HL-60 (cell line): ENCODE measurements around the gene LZTR1.

Experiments used
- POLR2AphosphoS5 ChIP-seq: IDR thresholded peaks from 2 replicates; pipeline ENCODE4 v1.6.1; 2012; ENCODE audit warnings: low read depth
- TF ChIP-seq, protein P1 (sequence below): IDR thresholded peaks from one replicate; pipeline ENCODE4 v1.5.1; 2011; ENCODE audit warnings: low read length, control low read depth, inconsistent platforms; ENCODE audit not compliant: insufficient read depth

DNA sequence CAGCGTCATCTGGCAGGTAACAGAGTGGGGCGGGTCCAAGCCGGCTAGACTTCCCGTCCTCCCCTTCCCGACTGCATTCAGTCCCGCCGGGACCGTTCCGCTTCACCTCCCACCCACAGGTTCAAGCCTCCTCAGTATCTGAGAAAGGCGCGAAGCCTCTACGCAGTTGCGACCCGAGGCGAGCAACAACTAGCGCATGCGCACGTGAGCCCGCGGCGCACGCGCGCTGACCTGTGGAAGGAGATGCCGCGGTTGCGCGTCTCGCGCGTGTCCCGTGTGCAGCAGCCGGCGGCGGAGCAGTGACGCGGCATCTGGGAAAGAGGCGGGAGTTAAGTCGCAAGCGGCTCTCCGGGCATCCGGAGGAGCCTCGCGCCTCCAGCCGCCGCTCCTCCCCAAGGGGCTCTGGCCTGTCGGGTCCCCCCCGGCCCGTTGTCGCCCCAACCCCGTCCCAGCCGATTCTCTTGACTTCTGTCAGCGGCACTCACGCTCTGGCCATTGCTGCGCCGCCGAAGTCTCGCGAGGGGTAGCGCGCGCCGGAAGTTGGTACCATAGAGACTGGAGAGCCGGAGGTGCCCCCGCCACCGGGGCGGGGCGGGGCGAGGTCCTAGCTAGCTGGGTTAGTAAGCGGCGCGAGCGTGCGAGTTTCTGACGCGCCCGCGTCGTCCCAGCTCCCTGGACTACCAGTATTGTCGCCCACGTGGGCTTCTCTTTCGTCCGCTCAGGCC, 19.7 kb downstream of the LZTR1 start, which contains the start of gene THAP7:
- peak; percentile 81 for TF ChIP-seq POLR2AphosphoS5
- TF ChIP-seq, protein P1, sequence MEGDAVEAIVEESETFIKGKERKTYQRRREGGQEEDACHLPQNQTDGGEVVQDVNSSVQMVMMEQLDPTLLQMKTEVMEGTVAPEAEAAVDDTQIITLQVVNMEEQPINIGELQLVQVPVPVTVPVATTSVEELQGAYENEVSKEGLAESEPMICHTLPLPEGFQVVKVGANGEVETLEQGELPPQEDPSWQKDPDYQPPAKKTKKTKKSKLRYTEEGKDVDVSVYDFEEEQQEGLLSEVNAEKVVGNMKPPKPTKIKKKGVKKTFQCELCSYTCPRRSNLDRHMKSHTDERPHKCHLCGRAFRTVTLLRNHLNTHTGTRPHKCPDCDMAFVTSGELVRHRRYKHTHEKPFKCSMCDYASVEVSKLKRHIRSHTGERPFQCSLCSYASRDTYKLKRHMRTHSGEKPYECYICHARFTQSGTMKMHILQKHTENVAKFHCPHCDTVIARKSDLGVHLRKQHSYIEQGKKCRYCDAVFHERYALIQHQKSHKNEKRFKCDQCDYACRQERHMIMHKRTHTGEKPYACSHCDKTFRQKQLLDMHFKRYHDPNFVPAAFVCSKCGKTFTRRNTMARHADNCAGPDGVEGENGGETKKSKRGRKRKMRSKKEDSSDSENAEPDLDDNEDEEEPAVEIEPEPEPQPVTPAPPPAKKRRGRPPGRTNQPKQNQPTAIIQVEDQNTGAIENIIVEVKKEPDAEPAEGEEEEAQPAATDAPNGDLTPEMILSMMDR = no peak
